ENCODE results near the gene PLCG1.

DNA sequence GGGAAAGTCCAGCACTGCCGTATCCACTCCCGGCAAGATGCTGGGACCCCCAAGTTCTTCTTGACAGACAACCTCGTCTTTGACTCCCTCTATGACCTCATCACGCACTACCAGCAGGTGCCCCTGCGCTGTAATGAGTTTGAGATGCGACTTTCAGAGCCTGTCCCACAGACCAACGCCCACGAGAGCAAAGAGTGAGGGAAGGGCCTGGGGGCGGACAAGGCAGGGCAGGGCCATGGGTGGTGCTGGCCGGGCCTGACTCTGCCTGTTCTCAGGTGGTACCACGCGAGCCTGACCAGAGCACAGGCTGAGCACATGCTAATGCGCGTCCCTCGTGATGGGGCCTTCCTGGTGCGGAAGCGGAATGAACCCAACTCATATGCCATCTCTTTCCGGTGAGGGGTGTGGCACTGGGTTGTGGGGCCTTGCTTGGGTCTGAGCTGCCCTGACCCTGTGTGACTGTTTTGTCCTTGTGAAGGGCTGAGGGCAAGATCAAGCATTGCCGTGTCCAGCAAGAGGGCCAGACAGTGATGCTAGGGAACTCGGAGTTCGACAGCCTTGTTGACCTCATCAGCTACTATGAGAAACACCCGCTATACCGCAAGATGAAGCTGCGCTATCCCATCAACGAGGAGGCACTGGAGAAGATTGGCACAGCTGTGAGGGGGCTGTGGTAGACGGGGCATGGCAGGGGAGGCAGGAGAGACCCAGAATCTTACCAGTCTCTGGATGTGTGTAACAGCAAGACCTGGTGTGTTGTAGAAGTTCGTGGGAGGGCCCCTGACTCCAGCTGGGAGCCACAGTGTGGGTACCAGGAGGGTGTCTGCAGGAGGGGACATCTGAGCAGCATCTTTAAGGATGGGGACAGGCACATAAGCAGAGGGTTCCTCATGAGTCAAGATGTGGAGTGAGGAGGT is 29.1 kb downstream of the PLCG1 start:
- TF ChIP-seq, protein P1, sequence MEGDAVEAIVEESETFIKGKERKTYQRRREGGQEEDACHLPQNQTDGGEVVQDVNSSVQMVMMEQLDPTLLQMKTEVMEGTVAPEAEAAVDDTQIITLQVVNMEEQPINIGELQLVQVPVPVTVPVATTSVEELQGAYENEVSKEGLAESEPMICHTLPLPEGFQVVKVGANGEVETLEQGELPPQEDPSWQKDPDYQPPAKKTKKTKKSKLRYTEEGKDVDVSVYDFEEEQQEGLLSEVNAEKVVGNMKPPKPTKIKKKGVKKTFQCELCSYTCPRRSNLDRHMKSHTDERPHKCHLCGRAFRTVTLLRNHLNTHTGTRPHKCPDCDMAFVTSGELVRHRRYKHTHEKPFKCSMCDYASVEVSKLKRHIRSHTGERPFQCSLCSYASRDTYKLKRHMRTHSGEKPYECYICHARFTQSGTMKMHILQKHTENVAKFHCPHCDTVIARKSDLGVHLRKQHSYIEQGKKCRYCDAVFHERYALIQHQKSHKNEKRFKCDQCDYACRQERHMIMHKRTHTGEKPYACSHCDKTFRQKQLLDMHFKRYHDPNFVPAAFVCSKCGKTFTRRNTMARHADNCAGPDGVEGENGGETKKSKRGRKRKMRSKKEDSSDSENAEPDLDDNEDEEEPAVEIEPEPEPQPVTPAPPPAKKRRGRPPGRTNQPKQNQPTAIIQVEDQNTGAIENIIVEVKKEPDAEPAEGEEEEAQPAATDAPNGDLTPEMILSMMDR (IDR thresholded peaks at IDR 0.05 in 8 of 11, conservative IDR thresholded peaks at IDR 0.05 in 3 of 11): no peak
- TF ChIP-seq POLR2A (IDR thresholded peaks at IDR 0.05) (no peak), POLR2AphosphoS5 (IDR thresholded peaks at IDR 0.05) (peak in 1 of 3 donors; percentile 46)
